MM.1S (cell line): ENCODE measurements around the gene COPG2.
"Not testable (repeated sequence)": the region's sequence is repeated elsewhere in the genome, so short reads cannot be mapped to it uniquely, and the experiment has no call there.

Experiments
- CTCF ChIP-seq: fragments of 300-600 bp; sonication (generic); IDR thresholded peaks from 2 replicates; pipeline ENCODE4 v1.5.1; 2016; ENCODE audit warnings: antibody characterized with exemption, low read length, mixed read lengths
- EZH2 ChIP-seq: fragments of 300-600 bp; sonication (generic); optimal IDR thresholded peaks from 2 replicates; pipeline ENCODE3; 2017; ENCODE audit warnings: low read depth, mild to moderate bottlenecking, antibody characterized with exemption, low read length, mixed read lengths

- not testable (repeated sequence) for TF ChIP-seq CTCF, EZH2
Observed at GRCh38 chr7:130585932-130586331, 82.6 kb downstream of the COPG2 start.
